OCI-M1 (cell line): ENCODE data around the gene ZFAND5.

Experiments used
- DNase-seq: peaks from one replicate; lab custom pipeline; 2025; lab: John Stamatoyannopoulos, UW

ZFAND5 gene

DNA sequence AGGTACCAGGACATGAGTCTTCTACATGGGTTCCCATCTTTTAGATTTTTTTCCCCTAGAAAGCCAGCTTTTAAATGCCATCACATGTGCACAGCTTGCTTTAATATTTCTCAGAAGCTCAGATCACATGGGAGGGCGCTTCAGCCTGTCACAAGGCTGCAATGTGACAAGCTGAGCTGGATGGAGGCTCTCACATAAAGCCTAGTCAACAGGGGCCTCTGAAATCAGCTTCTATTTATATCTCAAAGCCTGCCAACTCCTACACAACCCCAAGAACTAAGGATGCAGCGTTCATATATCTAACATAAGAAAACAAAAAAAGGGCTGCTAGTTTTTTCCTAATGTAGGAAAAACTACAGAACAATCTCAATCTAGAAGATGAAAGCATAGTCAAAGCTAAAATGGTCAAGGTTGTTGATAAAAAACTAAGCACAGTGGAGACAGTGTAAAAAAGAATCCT is 2.3 kb downstream of the ZFAND5 start:
- DNase-seq: peak; percentile 89

DNA sequence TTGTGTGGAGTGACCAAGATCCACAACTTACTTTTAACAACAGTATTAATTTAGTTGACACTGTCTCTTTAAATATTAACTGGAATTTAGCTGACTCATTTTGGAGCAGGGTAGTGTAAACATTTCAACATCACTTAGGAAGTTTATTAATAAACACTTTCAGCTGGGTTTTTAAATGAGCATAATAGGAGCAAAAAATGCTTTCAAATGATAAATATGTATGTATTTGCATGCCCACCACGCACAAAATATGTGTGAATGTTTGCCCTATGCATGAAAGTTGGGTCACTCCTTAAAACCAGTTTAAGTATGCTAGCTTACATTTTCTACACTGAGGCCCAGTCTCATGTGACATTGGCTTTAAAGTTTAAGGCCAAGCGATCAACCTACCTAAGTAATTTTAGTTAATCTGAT is 2.9 kb downstream of the ZFAND5 start:
- DNase-seq: peak; percentile 23

DNA sequence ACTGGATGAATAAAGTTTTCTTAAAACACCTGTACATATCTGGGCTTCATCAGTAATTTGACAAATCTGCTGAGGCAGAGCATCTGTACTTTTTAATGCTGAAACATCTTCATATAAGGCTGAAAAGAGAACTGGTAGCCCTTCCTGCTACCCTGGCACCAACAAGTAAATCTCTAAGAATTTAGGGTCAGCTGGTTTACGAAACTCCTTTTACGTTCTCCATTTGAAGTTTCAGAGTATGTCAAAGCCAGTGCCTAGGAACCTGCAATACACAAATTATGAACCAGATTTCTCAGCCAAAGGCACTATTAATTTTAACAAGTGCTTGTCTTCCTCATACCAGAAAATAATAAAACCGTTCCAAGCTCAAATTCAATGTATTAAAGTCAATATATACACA is 3.8 kb downstream of the ZFAND5 start:
- no peak for DNase-seq

DNA sequence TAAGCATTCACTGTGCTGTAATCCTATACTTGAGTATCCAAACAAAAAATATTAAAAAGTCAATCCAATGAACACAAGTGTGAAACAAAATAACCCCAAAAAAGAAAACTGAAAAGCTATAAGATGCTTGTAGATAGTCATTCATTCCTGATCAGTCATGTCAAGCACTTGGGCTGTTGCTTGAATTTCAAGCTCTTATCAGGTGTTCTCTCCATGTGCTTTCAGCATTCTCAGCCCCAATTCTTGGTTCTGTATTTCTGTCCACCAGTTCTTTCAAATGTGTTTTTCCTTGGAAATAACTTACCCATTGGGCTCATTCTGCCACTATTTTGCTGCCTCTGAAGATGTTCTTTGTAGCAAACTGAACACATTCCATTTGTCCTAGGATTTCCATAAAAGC is 4.7 kb downstream of the ZFAND5 start:
- no peak for DNase-seq

DNA sequence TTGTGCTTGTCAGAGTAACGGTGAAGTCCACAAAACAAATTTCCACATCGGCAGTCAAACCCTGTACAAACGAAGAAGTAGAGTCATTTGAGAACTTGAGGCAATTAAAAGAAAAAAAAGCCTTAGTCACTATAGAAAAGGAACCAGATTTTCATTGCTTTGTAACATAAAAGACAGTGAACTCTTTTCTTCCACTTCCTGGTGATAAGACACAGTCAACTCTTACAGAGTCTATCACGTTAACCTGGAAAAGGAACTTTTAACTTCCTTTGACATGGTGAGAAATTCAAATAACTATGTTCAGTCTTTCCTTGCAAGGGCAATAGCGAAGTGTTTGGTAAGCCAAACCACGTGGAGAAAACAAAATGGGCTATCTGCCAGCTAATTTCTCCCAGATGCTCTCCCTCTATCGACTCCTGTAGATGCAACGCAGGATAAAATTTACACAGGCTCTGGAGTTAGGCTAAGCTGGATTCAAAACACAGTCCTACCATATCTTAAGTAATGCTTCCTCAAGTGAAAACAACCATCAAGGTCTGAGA is 8.9 kb downstream of the ZFAND5 start:
- peak; percentile 39 for DNase-seq

DNA sequence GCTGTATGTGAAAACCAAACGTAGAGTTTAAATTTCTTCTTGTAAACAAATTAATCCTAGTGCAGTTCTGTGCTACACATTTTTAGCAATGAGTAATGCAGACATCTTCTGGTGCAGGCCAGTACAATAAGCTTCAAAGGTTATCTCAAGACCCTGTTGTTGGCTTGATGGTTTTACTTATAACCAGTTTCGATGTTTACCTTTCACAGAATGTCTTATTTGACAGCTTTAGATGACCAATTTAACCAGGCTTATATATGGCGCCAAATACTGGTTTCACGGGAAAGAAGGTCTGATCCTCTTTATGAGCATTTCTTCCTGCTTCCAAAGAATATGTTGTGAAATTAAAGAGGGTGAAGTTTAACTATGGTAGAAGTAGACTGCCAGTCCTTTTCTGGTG is 9.9 kb downstream of the ZFAND5 start:
- no peak for DNase-seq

DNA sequence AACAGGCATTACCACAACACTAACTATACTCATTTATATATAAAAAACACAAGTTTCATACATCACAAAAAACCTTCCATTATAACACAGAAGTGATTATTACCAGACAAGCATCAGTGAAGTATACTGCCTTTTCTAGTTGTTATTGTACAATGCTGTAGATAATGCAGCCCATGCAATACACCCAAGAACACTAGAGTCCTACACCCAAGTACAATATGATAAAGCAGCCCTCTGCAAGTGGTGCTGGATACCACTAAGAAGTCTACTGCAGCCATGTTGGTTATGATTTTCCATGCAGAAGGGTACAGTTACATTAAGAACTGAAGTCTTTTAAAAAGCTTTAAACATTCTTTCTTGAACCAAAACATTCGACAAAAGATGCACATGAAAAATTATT is 10.3 kb downstream of the ZFAND5 start:
- DNase-seq: no peak

DNA sequence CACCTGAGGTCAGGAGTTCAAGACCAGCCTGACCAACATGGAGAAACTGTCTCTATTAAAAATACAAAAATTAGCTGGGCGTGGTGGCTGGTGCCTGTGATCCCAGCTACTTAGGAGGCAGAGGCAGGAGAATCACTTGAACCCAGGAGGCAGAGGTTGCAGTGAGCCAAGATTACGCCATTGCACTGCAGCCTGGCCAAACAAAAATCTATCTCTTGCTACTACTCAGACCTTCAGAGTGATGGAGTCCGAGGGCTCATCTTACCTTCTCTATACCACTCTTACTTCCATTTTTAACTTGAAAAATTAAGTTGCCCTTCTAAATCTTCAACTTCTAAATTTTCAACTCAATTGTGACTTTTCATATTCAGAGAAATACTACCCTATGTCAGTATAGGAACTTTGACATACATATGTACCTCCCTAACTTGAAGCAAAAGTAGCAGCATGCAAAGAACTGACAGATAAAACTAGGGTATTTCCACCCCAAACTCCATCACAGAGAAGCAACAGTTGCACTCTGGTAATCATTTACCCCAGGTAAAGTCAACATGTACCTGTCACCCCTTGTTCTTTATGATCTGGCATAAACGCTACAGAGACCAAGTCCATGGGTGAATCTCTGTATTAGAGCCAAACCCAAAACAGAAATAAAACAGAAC is 11.4 kb downstream of the ZFAND5 start:
- DNase-seq: no peak

DNA sequence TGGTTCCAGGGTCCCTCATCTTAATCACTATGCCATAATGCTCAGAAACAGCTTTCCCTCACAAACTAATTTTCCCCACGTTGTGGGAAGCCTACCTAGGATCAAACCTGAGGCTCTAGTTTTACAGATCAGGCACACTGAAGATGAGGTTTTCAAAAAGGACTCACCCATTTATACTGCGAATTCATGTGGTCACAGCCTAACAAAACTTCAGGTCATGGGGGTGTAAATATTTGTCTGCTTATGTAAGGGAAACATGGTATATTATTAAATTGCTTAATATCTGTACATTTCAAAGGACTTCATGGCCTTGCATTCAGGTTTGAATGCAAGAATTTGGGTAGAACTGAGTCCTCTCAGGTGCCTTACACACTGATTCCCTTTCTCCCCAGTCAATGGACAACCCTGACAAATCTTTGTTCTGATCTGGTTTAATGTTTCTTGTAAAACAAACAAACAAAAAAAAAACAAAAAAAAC is 12.1 kb downstream of the ZFAND5 start:
- no peak for DNase-seq

DNA sequence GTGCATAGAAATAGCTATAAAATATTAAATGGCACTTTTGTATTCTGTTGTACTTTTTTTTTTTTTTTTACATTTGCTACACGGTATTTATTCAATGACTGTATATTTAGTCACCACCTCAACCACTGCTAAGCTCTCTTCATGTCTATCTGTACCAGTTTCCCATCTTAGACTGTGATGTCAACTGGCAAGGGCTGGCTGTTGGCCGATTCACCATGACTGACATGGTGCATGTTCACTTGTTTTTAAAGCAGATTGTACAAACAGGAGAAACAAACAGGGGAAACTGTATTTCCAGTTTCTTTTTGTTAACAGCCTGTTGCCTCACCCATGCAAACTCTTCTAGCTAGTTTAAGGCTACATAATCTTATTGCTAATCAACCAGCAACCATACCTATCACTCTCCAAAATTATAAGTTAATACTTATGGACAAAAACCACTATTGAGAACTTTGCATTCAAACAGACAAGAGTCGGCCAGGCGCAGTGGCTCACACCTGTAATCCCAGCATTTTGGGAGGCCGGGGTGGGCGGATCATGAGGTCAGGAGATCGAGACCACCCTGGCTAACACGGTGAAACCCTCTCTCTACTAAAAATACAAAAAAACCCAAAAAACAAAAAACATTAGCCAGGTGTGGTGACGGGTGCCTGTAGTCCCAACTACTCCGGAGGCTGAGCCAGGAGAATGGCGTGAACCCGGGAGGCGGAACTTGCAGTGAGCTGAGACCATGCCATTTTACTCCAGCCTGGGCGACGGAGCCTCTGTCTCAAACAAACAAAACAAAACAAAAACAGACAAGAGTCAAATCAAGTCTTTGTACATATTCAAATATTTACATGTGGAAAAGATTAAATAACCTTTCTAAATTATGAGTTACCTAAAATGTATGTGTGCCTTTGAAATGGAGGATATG is 13.2 kb downstream of the ZFAND5 start:
- no peak for DNase-seq

DNA sequence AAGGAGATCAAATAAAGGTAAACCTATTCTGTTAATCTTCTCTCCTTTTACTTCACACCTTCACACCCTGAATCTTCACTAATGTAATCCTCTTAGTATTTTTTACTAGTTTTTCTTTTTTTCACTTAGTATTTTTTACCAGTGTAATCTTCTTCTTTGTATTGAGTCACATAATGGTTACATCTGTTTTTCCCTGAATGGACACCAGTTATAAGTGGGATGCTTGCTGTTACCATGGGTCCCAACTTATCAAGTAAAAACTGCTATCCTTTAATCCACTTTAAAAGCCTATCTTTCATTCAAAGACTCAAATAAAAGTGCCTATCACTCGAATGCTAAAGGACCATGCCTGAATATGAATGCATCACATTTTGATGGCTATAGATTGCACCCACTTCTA is 15.1 kb downstream of the ZFAND5 start:
- DNase-seq: no peak

DNA sequence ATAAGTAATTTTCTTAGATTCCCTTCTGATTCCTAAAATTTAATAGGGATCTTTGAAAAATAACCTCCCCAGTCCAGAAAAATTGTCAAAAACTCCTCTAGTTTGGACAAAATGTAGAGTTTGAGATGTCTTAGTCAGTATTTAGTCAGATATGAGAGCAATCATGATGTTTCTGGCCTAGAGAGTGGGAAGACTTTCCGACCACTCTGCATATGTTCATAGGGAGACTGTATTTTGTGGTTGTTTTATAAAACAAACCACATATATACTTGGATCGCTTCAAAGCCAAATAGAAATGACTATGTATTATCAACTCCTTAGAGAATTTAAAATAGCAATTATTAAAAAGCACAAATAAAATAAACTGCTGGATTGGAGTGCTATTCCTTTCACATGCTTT is 15.8 kb downstream of the ZFAND5 start:
- no peak for DNase-seq

DNA sequence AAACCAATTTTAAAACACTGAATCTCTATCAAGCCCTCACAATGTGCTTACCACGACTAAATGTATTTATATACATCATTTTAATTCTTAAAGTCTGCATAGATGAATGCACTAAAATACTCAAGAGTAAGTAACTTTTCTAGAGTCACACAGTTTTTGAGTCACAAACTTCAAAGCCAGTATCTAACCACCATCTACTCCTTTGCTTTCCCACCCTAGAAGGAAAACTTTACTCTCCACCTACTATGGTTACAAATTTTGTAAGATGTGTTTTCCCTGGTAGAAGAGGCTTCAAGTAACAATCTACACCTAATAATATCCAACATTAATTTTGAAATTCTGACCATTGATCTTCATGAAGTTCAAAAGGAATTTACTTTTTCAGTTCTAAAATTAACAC is 18.7 kb downstream of the ZFAND5 start:
- no peak for DNase-seq

DNA sequence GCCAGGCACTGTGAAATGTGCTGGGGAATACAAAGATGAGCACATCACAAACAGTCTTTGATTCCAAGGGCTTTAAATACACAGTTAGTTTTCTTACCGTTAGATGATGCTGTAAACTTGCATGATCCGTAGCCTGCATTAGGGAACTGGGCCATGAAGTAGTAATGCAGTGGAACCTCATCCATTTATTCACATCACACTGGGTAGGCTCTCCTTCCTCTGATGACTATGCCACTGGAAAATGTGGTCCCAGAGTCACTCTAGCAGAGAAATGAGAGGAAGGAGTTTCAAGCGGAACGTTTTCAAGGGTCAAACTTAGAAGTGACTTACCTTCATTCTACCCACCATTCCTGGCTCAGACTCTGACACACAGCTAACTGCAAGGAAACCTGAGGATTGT is 26.4 kb downstream of the ZFAND5 start:
- DNase-seq: no peak

DNA sequence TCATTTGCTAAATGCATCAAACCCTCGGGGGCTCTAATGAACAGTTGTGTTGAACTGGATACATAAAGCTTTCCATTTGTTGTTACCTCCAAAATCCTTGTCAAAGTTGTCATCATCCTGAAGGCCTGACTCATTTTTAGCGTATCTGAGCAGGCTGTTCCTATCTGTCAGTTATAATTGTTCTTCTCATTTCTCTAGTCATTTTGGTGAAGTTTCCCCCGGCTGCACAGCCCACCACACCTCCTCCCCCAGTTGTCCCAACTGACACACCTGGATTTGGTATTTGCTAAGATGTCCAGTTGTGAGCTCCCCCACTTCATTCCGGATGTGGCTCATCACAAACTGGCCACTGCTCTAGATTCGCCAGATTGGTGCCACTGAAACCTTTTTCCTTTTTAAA is 27.7 kb downstream of the ZFAND5 start:
- DNase-seq: no peak

DNA sequence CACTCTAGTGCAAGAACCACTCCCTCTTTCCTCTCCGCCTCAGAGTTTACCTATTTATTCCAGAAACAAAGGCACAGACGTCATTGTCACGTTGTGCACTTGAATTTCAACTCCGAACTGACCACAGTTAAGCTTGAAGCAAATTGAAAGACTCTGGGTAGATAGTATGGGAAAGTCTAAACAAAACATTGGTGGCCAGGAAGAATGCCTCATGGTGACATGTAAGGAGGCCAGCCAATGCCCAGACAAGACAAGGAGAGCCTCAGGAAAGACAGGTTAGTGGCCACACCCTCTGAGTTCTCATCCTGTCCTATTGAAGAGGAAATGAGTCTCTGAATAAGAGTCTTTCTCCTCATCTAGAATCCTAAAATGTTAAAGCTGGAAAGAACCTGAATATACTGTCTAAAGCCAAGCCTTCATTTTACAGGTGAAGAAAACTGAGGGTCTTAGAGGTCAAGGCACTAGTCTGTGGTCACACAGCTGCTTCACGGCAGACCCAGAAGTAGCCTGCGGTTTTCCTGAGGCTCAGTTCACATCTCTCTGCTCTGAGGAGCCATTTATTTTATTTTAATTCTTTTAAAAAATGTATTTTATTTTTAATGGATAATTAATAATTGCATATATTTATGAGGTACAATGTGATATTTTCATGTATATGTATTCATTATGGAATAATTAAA is 30.2 kb downstream of the ZFAND5 start:
- DNase-seq: no peak

DNA sequence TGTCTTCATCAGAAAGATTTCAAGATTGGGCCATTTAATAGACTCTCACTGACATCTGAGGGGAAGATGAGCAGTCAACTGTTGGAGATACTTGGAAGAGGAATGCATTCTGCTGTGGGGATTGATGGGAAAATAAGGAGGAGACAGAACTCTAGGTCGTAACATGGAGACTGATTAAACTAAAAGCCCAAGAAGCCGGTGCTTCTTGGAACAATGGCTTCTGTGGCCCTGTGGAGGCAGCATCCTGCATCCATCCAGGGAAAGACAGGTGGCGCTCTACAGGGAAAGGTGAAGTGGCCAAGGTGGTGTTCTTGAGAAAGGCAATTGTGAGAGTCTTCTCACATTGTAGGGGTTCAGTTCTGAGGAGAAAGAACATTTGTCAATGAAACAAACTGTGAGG is 31.3 kb downstream of the ZFAND5 start:
- DNase-seq: peak; percentile 11

DNA sequence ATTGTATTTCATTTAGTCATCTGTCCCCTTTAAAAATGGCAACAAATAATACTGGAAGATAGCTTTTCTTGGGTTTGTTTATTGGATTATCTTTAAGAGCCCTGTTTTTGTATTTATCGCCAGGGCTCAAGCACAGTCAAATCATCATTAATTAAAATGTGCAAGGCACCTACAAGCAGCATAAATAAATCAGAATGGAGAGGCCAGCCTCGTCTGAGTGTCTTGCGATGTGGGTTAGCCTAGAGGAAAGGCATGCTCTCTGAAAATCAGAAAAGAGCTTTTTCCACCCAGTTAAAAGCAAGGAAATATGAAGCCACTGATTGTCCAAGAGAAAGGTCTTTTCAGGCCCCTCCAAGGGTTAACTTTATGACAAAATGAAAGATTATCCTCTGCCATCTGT is 31.8 kb downstream of the ZFAND5 start:
- no peak for DNase-seq

DNA sequence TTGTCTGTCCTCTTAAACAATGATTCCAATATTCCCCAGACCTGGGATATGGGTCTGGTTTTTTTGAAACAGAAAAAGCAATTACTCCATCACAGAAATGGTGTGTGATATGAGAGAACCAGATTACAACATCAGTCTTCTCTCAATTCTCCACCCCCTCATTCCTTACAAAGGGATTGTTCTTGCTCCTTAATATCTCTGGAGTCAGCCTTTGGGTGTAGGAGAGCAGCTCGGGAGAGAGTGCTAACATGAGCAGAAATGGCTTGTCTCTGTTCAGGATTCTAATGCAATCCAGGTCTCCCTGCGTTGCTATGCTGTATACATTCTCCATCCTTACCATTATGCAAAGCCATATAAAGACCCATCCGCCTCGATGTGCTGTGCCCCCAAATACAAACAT is 32.7 kb downstream of the ZFAND5 start:
- DNase-seq: no peak

DNA sequence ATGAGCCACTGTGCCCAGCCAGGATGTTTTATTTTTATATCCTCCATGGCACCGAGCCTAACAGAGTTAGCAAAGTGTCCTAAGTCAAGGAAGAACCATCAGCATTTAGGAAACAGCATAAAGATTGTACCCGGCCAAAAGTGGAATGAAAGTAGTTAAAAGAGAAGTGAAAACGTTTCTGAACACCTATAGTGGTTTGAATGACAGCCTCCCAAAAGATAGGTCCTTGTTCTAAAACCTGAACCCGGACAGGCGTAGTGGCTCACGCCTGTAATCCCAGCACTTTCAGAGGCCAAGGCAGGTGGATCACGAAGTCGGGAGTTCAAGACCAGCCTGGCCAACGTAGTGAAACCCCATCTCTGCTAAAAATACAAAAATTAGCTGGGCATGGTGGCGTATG is 37.4 kb downstream of the ZFAND5 start:
- DNase-seq: no peak

DNA sequence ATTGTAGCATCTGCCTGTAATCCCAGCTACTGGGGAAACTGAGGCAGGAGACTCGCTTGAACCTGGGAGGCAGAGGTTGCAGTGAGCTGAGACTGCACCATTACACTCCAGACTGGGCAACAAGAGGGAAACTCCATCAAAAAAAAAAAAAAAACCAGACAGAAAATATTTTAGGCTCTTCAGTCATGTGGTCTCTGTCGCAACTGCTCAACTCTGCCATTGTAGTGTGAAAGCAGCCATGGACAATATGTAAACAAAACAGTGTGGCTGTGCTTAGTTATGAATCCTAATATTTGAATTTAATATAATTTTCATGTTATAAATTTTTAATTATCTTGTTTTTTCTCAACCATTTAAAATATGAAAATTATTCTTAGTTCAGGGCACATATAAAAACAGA is 38.4 kb downstream of the ZFAND5 start:
- no peak for DNase-seq

DNA sequence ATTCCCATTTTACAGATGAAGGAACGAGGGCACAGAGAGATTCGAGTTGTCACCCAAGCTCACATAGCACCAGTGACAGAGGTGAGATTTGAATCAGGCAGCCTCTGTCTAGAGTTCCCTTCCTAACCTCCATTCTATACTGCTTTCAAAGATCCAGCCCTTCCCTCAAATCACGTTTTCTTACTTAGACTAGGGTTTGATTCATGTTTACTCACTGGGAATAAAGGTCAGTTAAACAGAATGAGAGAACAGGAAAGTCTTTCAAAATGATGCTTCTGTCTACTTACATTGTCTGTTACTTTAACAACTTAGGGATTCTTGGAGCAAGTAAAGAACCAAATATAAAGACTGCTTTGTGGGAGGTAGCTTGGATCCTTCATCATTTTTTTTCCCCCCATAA is 40.0 kb downstream of the ZFAND5 start:
- no peak for DNase-seq

DNA sequence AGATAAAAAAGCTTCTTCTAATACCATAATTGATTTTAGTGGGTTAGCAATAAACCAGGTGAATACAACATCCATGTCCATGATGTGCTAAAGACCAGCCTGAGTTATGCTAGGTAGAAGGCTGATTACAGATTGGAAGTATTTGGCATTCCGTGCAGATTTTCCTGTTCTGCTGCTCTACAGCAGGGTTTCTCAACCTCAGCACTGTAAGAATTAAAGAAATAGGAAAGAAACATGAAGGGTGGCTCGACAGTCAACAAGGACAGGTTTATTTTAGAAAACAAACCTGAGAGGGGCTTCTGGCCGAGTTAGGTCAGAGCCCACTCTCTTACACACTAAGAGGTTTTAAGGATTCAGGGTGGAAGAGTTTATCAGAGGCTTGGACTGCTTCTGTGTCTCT is 42.3 kb downstream of the ZFAND5 start:
- peak; percentile 6 for DNase-seq
